Mesenchymal stem cell (in vitro differentiated cells and primary cell): ENCODE measurements around the gene TECPR2.
A peak's percentile ranks its signal among the peaks of the same experiment; 100 is the strongest.

Source experiments
- DNase-seq: peaks from one replicate; pipeline ENCODE4 v3.0.0-alpha.2; 2013
- H2AFZ ChIP-seq: one replicate; pipeline ENCODE4 v1.6.1; 2013; ENCODE audit warnings: low read depth, mild to moderate bottlenecking, control low read depth, inconsistent platforms, low read length, moderate library complexity
- H2AK5ac ChIP-seq: 2 replicates; pipeline ENCODE4 v1.6.1; 2013; ENCODE audit warnings: low read length, moderate library complexity, mild to moderate bottlenecking, inconsistent platforms; ENCODE audit not compliant: severe bottlenecking
- H2BK120ac ChIP-seq: one replicate; pipeline ENCODE4 v1.6.1; 2013; ENCODE audit warnings: low read depth, mild to moderate bottlenecking, inconsistent platforms, low read length, moderate library complexity
- H2BK12ac ChIP-seq, 2 experiments: one replicate each; pipeline ENCODE4 v1.6.1; 2013; ENCODE audit warnings: inconsistent platforms in 2 of 2, low read length in 2 of 2, mild to moderate bottlenecking in 2 of 2, moderate library complexity in 2 of 2, control low read depth in 1 of 2
- H2BK15ac ChIP-seq: one replicate; pipeline ENCODE4 v1.6.1; 2013; ENCODE audit warnings: mild to moderate bottlenecking, low read depth, inconsistent platforms; ENCODE audit not compliant: poor library complexity, severe bottlenecking
- H2BK5ac ChIP-seq: 2 replicates; pipeline ENCODE4 v1.6.1; 2013; ENCODE audit warnings: low read depth, mild to moderate bottlenecking, low read length, control low read depth, inconsistent platforms; ENCODE audit not compliant: poor library complexity, severe bottlenecking
- H3K14ac ChIP-seq, 2 experiments: one replicate each; pipeline ENCODE4 v1.6.1; 2013; ENCODE audit warnings: inconsistent platforms in 2 of 2, low read length in 2 of 2, control low read depth in 1 of 2, mild to moderate bottlenecking in 1 of 2, moderate library complexity in 1 of 2
- H3K18ac ChIP-seq, 2 experiments: one replicate each; pipeline ENCODE4 v1.6.1; 2013; ENCODE audit warnings: inconsistent platforms in 2 of 2, low read length in 2 of 2, control low read depth in 1 of 2, low read depth in 1 of 2, mild to moderate bottlenecking in 1 of 2
- H3K23ac ChIP-seq, 2 experiments: one replicate each; pipeline ENCODE4 v1.6.1; 2013; ENCODE audit warnings: inconsistent platforms in 2 of 2, low read length in 2 of 2, mild to moderate bottlenecking in 2 of 2, moderate library complexity in 2 of 2, control low read depth in 1 of 2
- H3K27ac ChIP-seq: 2 replicates; pipeline ENCODE4 v1.5.1; 2013; ENCODE audit warnings: mild to moderate bottlenecking, moderate library complexity, low read length, control low read depth, inconsistent platforms; ENCODE audit not compliant: poor library complexity, severe bottlenecking
- H3K27me3 ChIP-seq, 2 experiments: 2 replicates each; pipeline versions ENCODE4 v1.6.1 to v1.7.0; 2013; ENCODE audit warnings: low read length in 2 of 2, mild to moderate bottlenecking in 2 of 2, moderate library complexity in 2 of 2, control low read depth in 1 of 2, inconsistent platforms in 1 of 2; ENCODE audit not compliant: control insufficient read depth in 1 of 2, insufficient read depth in 1 of 2
- H3K36me3 ChIP-seq, 2 experiments: 2 replicates each; pipeline versions ENCODE4 v1.6.1 to v1.7.0; 2013; ENCODE audit warnings: low read length in 2 of 2, control low read depth in 1 of 2, inconsistent platforms in 1 of 2, low read depth in 1 of 2, mild to moderate bottlenecking in 1 of 2; ENCODE audit not compliant: insufficient read depth in 2 of 2, control insufficient read depth in 1 of 2
- H3K4ac ChIP-seq, 2 experiments: one replicate each; pipeline ENCODE4 v1.6.1; 2013; ENCODE audit warnings: inconsistent platforms in 2 of 2, low read length in 2 of 2, mild to moderate bottlenecking in 2 of 2, moderate library complexity in 2 of 2, control low read depth in 1 of 2, low read depth in 1 of 2
- H3K4me1 ChIP-seq: 2 replicates; pipeline ENCODE4 v1.6.1; 2013; ENCODE audit warnings: low read depth, low read length, control low read depth; ENCODE audit not compliant: control insufficient read depth, insufficient read depth
- H3K4me2 ChIP-seq: 2 replicates; pipeline ENCODE4 v1.6.1; 2013; ENCODE audit warnings: low read length, mild to moderate bottlenecking, inconsistent platforms; ENCODE audit not compliant: poor library complexity, severe bottlenecking
- H3K4me3 ChIP-seq, 2 experiments: 2 replicates each; pipeline versions ENCODE4 v1.5.1 to v1.7.0; 2013; ENCODE audit warnings: low read length in 2 of 2, mild to moderate bottlenecking in 2 of 2, control low read depth in 1 of 2, low read depth in 1 of 2; ENCODE audit not compliant: insufficient read depth in 1 of 2
- H3K79me1 ChIP-seq: replicated peaks from 2 replicates; pipeline ENCODE4 v1.6.1; 2013; ENCODE audit warnings: mild to moderate bottlenecking, control low read depth, low read length, inconsistent platforms; ENCODE audit not compliant: poor library complexity, severe bottlenecking
- H3K9ac ChIP-seq: 2 replicates; pipeline ENCODE4 v1.7.0; 2013; ENCODE audit warnings: mild to moderate bottlenecking, low read length, moderate library complexity
- H3K9me3 ChIP-seq: 2 replicates; pipeline ENCODE4 v1.7.0; 2013; ENCODE audit warnings: mild to moderate bottlenecking, low read length; ENCODE audit not compliant: control insufficient read depth
- H4K8ac ChIP-seq: one replicate; pipeline ENCODE4 v1.6.1; 2013; ENCODE audit warnings: inconsistent platforms, mild to moderate bottlenecking, low read length, moderate library complexity
- H4K91ac ChIP-seq: one replicate; pipeline ENCODE4 v1.6.1; 2013; ENCODE audit warnings: mild to moderate bottlenecking, low read length, inconsistent platforms
- WGBS: methylation state at CpG from one replicate; pipeline ENCODE4 v1.1.7; 2013; ENCODE audit warnings: mixed read lengths; 5-methylcytosine and 5-hydroxymethylcytosine counted together

TECPR2 gene

GRCh38 chr14:102505775-102506625 lies 143.3 kb downstream of the TECPR2 start:
- no peak for DNase-seq
- H2BK120ac ChIP-seq, result no peak overlapping the region
- H2BK5ac ChIP-seq, result no peak overlapping the region
- no peak overlapping the region for H3K9ac ChIP-seq
- H3K18ac ChIP-seq, result no peak overlapping the region
- 96% methylated on average over 18 of the region's 19 CpGs for WGBS
- no peak overlapping the region for H2BK12ac ChIP-seq
- H3K23ac ChIP-seq, result no peak overlapping the region
- no peak overlapping the region for H3K4me3 ChIP-seq
- no peak overlapping the region for H4K91ac ChIP-seq
- H3K27me3 ChIP-seq, result no peaks in the 10 kb centered on the region
- no peak overlapping the region for H3K4ac ChIP-seq
- H3K4me2 ChIP-seq, result no peak overlapping the region
- H3K9me3 ChIP-seq, result no peaks in the 10 kb centered on the region
- no peak overlapping the region for H4K8ac ChIP-seq
- H3K27ac ChIP-seq, result no peak overlapping the region
- H3K4me1 ChIP-seq, result peaks cover 26% of the 10 kb centered on the region
- peaks cover 4% of the 10 kb centered on the region for H3K79me1 ChIP-seq
- no peak overlapping the region for H2AFZ ChIP-seq
- no peak overlapping the region for H2AK5ac ChIP-seq
- H3K14ac ChIP-seq, result no peak overlapping the region
- no peak overlapping the region for H2BK15ac ChIP-seq
- H3K36me3 ChIP-seq, result peaks cover 5 to 37% of the 10 kb centered on the region in 2 experiments

- Histone ChIP-seq H3K79me1 (peaks cover 4% of the 10 kb centered on the region), H4K8ac (no peak overlapping the region), H2AFZ (no peak overlapping the region), H3K23ac (no peak overlapping the region), H2BK12ac (no peak overlapping the region), H3K18ac (no peak overlapping the region), H2BK15ac (no peak overlapping the region), H3K4me1 (peaks cover 26% of the 10 kb centered on the region), H3K9me3 (no peaks in the 10 kb centered on the region), H3K4ac (no peak overlapping the region), H3K4me3 (no peak overlapping the region), H3K36me3 (peaks cover 5 to 36% of the 10 kb centered on the region in 2 experiments), H3K27ac (no peak overlapping the region), H2BK5ac (no peak overlapping the region), H2AK5ac (no peak overlapping the region), H4K91ac (no peak overlapping the region), H2BK120ac (no peak overlapping the region), H3K27me3 (no peaks in the 10 kb centered on the region), H3K14ac (no peak overlapping the region), H3K9ac (no peak overlapping the region), H3K4me2 (no peak overlapping the region)
- 96% methylated on average over 11 of the region's 11 CpGs for WGBS
- no peak for DNase-seq
Measured at GRCh38 chr14:102506626-102506925, 143.8 kb downstream of the TECPR2 start.

GRCh38 chr14:102507081-102507856 lies 144.5 kb downstream of the TECPR2 start:
- no peak overlapping the region for H2BK120ac ChIP-seq
- no peak overlapping the region for H4K8ac ChIP-seq
- no peak overlapping the region for H2BK5ac ChIP-seq
- peaks cover 26% of the 10 kb centered on the region for H3K4me1 ChIP-seq
- H2AK5ac ChIP-seq, result no peak overlapping the region
- no peak overlapping the region for H3K27ac ChIP-seq
- H2BK15ac ChIP-seq, result no peak overlapping the region
- no peaks in the 10 kb centered on the region for H3K9me3 ChIP-seq
- no peak for DNase-seq
- no peak overlapping the region for H3K14ac ChIP-seq
- H3K18ac ChIP-seq, result no peak overlapping the region
- H3K4me2 ChIP-seq, result no peak overlapping the region
- no peak overlapping the region for H3K23ac ChIP-seq
- H3K27me3 ChIP-seq, result no peaks in the 10 kb centered on the region
- no peak overlapping the region for H2AFZ ChIP-seq
- H3K79me1 ChIP-seq, result peaks cover 4% of the 10 kb centered on the region
- no peak overlapping the region for H3K4me3 ChIP-seq
- WGBS, result 98% methylated on average over 115 of the region's 115 CpGs
- no peak overlapping the region for H2BK12ac ChIP-seq
- H3K36me3 ChIP-seq, result peaks cover 0 to 34% of the 10 kb centered on the region in 2 experiments
- H3K9ac ChIP-seq, result no peak overlapping the region
- H4K91ac ChIP-seq, result peak overlapping the region; percentile 52
- no peak overlapping the region for H3K4ac ChIP-seq

- no peak overlapping the region for H3K23ac ChIP-seq
- peaks cover 0 to 34% of the 10 kb centered on the region in 2 experiments for H3K36me3 ChIP-seq
- peak overlapping the region; percentile 13 for H4K8ac ChIP-seq
- no peaks in the 10 kb centered on the region for H3K9me3 ChIP-seq
- H2BK120ac ChIP-seq, result no peak overlapping the region
- WGBS, result 98% methylated on average over 20 of the region's 21 CpGs
- no peak overlapping the region for H3K27ac ChIP-seq
- no peak overlapping the region for H3K4me3 ChIP-seq
- no peak overlapping the region for H2BK5ac ChIP-seq
- no peak overlapping the region for H3K4ac ChIP-seq
- H2BK12ac ChIP-seq, result no peak overlapping the region
- no peak overlapping the region for H3K9ac ChIP-seq
- no peak overlapping the region for H3K4me2 ChIP-seq
- no peak overlapping the region for H2AK5ac ChIP-seq
- no peak overlapping the region for H2AFZ ChIP-seq
- no peak overlapping the region for H3K18ac ChIP-seq
- H3K27me3 ChIP-seq, result no peaks in the 10 kb centered on the region
- no peak overlapping the region for H4K91ac ChIP-seq
- H3K79me1 ChIP-seq, result peaks cover 4% of the 10 kb centered on the region
- H2BK15ac ChIP-seq, result no peak overlapping the region
- H3K4me1 ChIP-seq, result peaks cover 26% of the 10 kb centered on the region
- no peak overlapping the region for H3K14ac ChIP-seq
- DNase-seq, result no peak
Measured at GRCh38 chr14:102507857-102508312, 145.1 kb downstream of the TECPR2 start.
